ENCODE data around the gene CCDC12. TPM values are rescaled to one million over a fixed set of nuclear protein-coding genes. Genes with fewer than 3 reads are reported as not detected.

Gene CCDC12
- total and polyA plus RNA-seq, 12 donors: 28.8 to 137 (median 34.2) TPM

DNA sequence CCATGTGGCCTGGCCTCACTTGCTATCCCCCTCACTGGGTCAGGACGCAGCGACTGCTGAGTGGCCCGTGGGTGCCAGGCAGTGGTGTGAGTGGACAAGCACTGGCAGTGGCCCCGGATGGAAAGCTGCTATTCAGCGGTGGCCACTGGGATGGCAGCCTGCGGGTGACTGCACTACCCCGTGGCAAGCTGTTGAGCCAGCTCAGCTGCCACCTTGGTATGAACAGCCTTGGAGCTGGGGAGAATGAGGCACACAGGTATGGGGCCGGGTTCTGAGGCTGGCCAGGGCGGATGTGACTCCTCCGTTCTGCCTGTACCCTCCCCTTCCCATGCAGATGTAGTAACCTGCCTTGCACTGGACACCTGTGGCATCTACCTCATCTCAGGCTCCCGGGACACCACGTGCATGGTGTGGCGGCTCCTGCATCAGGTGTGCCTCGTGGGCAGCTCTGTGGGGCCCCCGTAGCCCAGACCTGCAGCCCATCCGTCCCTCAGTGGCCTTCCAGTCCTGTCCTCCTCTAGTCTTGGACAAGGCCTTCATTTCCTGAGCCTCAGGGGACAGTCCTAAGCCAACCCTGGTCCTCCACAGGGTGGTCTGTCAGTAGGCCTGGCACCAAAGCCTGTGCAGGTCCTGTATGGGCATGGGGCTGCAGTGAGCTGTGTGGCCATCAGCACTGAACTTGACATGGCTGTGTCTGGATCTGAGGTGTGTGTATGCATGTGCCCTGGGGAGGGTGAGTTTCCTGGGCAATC is 31.1 kb upstream of the CCDC12 start:
- Histone ChIP-seq H3K36me3 (peaks cover 0 to 73% (median 4%) of the 10 kb centered on the region in 9 donors), H3K27me3 (no peaks in the 10 kb centered on the region), H3K27ac (no peak overlapping the region), H3K4me1 (peaks cover 5 to 20% (median 13%) of the 10 kb centered on the region in 9 donors), H3K4me3 (no peak overlapping the region), H3K9me3 (no peaks in the 10 kb centered on the region)
- intact Hi-C loops (cut with DNase I): loop anchor here in 2 of 10 donors (10.0 kb wide), 1 partner anchor 303 kb away; the partner anchor contains the start of gene TMIE (in 2 of the 2)
- DNase-seq (peak in 1 of 2 donors; percentile 13), ATAC-seq (no peak)
- TF ChIP-seq, protein P1, sequence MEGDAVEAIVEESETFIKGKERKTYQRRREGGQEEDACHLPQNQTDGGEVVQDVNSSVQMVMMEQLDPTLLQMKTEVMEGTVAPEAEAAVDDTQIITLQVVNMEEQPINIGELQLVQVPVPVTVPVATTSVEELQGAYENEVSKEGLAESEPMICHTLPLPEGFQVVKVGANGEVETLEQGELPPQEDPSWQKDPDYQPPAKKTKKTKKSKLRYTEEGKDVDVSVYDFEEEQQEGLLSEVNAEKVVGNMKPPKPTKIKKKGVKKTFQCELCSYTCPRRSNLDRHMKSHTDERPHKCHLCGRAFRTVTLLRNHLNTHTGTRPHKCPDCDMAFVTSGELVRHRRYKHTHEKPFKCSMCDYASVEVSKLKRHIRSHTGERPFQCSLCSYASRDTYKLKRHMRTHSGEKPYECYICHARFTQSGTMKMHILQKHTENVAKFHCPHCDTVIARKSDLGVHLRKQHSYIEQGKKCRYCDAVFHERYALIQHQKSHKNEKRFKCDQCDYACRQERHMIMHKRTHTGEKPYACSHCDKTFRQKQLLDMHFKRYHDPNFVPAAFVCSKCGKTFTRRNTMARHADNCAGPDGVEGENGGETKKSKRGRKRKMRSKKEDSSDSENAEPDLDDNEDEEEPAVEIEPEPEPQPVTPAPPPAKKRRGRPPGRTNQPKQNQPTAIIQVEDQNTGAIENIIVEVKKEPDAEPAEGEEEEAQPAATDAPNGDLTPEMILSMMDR (IDR thresholded peaks at IDR 0.05): no peak
- WGBS, 2 donors: 88 to 93% methylated on average over 16 of the region's 16 CpGs

DNA sequence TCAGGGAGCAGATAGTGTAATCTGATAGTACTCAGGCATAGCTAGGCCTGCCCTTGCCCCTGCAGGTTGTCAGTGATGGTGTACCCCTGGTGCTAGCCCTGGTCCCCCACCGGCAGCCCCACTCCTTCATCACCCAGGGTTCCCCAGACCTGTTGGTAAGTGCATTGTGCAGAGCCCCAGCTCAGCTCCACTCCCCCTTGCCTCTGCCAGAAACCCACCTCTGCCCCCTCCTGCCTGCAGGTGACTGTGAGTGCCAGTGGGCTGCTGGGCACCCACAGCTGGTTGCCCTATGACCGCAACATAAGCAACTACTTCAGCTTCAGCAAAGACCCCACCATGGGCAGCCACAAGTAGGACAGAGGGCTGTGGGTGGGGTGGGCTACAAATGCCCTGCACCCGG is 30.5 kb upstream of the CCDC12 start:
- TF ChIP-seq, protein P1 (IDR thresholded peaks at IDR 0.05): no peak
- intact Hi-C loops (cut with DNase I): loop anchor here in 2 of 10 donors (10.0 kb wide), 1 partner anchor 302 kb away; the partner anchor contains the start of gene TMIE (in 2 of the 2)
- no peak for ATAC-seq
- Histone ChIP-seq H3K4me3 (no peak overlapping the region), H3K9me3 (no peaks in the 10 kb centered on the region), H3K4me1 (peaks cover 5 to 16% (median 13%) of the 10 kb centered on the region in 9 donors), H3K27me3 (no peaks in the 10 kb centered on the region), H3K27ac (no peak overlapping the region), H3K36me3 (peaks cover 0 to 77% (median 4%) of the 10 kb centered on the region in 9 donors)
- DNase-seq: peak in 1 of 2 donors; percentile 10
- WGBS, 2 donors: 86 to 90% methylated on average over 3 of the region's 3 CpGs

DNA sequence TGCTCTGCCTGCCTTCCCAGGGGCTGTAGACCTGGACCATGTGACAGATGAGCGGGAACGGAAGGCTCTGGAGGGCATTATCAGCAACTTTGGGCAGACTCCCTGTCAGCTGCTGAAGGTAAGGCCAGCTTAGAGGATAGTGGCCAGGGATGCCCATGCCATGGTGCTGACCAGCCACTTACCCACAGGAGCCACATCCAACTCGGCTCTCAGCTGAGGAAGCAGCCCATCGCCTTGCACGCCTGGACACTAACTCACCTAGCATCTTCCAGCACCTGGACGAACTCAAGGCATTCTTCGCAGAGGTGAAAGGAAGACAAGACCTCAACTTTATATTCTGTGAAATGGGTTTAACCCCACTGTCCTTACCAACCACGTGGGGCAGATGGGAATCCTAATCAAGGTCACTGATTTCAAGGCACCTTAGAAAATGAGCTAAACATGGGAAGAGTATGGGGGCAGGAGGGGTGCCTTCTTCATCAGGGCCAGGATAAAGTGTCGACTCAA is 29.7 kb upstream of the CCDC12 start:
- ATAC-seq (no peak), DNase-seq (no peak)
- no peak overlapping the region for H3K4me3 ChIP-seq
- no peaks in the 10 kb centered on the region for H3K9me3 ChIP-seq
- H3K4me1 ChIP-seq: peaks cover 5 to 16% (median 13%) of the 10 kb centered on the region in 9 donors
- intact Hi-C loops (cut with DNase I): loop anchor here in 2 of 10 donors (10.0 kb wide), 1 partner anchor 301 kb away; the partner anchor contains the start of gene TMIE (in 2 of the 2)
- TF ChIP-seq, protein P1 (IDR thresholded peaks at IDR 0.05): no peak
- WGBS, 2 donors: 89 to 91% methylated on average over 9 of the region's 9 CpGs
- no peak overlapping the region for H3K27ac ChIP-seq
- no peaks in the 10 kb centered on the region for H3K27me3 ChIP-seq
- peaks cover 0 to 85% (median 4%) of the 10 kb centered on the region in 9 donors for H3K36me3 ChIP-seq

DNA sequence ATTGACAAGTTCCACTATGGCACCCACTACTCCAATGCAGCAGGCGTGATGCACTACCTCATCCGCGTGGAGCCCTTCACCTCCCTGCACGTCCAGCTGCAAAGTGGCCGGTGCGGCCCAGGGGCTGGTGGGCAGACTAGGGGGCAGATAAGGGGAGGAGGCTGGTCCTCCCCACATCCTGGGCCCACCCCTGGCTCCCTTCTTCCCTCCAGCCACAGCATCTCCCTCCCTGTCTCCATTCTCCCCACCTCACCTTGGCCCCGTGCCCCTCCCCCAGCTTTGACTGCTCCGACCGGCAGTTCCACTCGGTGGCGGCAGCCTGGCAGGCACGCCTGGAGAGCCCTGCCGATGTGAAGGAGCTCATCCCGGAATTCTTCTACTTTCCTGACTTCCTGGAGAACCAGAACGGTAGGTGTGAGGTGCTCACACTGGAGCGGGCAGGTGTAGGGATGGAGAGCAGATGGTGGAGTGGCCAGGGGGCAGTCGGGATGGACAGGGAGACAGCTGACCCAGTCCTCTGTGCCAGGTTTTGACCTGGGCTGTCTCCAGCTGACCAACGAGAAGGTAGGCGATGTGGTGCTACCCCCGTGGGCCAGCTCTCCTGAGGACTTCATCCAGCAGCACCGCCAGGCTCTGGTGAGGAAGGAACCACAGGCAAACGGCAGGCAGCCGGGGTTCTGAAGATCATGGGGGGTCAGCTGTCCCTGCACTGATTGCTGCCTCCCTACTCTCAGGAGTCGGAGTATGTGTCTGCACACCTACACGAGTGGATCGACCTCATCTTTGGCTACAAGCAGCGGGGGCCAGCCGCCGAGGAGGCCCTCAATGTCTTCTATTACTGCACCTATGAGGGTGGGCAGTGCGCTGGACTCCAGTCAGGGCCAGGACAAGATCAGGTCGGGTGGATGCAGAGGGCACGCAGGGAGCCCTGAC is 28.9 kb upstream of the CCDC12 start:
- WGBS, 2 donors: 84 to 85% methylated on average over 32 of the region's 32 CpGs
- no peaks in the 10 kb centered on the region for H3K27me3 ChIP-seq
- H3K4me1 ChIP-seq: peaks cover 5 to 16% (median 13%) of the 10 kb centered on the region in 9 donors
- TF ChIP-seq, protein P1 (IDR thresholded peaks at IDR 0.05): no peak
- no peak overlapping the region for H3K4me3 ChIP-seq
- peak in 1 of 2 donors; percentile 13 for DNase-seq
- no peaks in the 10 kb centered on the region for H3K9me3 ChIP-seq
- intact Hi-C loops (cut with DNase I): loop anchor here in 2 of 10 donors (10.0 kb wide), 1 partner anchor 301 kb away; the partner anchor contains the start of gene TMIE (in 2 of the 2)
- H3K27ac ChIP-seq: no peak overlapping the region
- H3K36me3 ChIP-seq: peaks cover 0 to 91% (median 4%) of the 10 kb centered on the region in 9 donors
- no peak for ATAC-seq
